Neural cell (in vitro differentiated cells): ENCODE results near the gene IFT80. TPM values are rescaled to one million over a fixed set of nuclear protein-coding genes. Genes with fewer than 3 reads are reported as not detected.

Experiments
- H2AFZ ChIP-seq: fragments of 200-600, 300-800 bp; sonication (generic), shearing (Covaris generic); 2 replicates; pipeline ENCODE4 v1.6.0; 2014; ENCODE audit warnings: low read depth, mild to moderate bottlenecking, antibody characterized with exemption, low read length, moderate library complexity
- H3F3A ChIP-seq: fragments of 200-600 bp; shearing (Covaris generic); 2 replicates; pipeline ENCODE4 v1.6.1; 2016; ENCODE audit warnings: mild to moderate bottlenecking, moderate library complexity, mixed read lengths, antibody characterized with exemption, low read length; ENCODE audit not compliant: insufficient read depth, poor library complexity, severe bottlenecking
- H3K27ac ChIP-seq: fragments of 200-600, 300-800 bp; sonication (generic), shearing (Covaris generic); 2 replicates; pipeline ENCODE4 v1.5.1; 2014; ENCODE audit warnings: mild to moderate bottlenecking, low read length, moderate library complexity
- H3K27me3 ChIP-seq: fragments of 300-800, 200-600 bp; sonication (generic), shearing (Covaris generic); 2 replicates; pipeline ENCODE4 v1.6.0; 2014; ENCODE audit warnings: mild to moderate bottlenecking, low read depth, low read length, moderate library complexity; ENCODE audit not compliant: insufficient read depth
- H3K36me3 ChIP-seq: fragments of 300-800, 200-600 bp; sonication (generic), shearing (Covaris generic); 2 replicates; pipeline ENCODE4 v1.5.1; 2014; ENCODE audit warnings: mild to moderate bottlenecking, antibody characterized with exemption, low read length, moderate library complexity; ENCODE audit not compliant: insufficient read depth
- H3K4me2 ChIP-seq: fragments of 300-800, 200-600 bp; sonication (generic), shearing (Covaris generic); 2 replicates; pipeline ENCODE4 v1.6.0; 2014; ENCODE audit warnings: mild to moderate bottlenecking, low read length
- H3K4me3 ChIP-seq: fragments of 300-800, 200-600 bp; sonication (generic), shearing (Covaris generic); 2 replicates; pipeline ENCODE4 v1.5.1; 2014; ENCODE audit warnings: mild to moderate bottlenecking, low read length, moderate library complexity
- H3K79me2 ChIP-seq: fragments of 200-600 bp; shearing (Covaris generic); replicated peaks from 2 replicates; pipeline ENCODE4 v1.6.0; 2014; ENCODE audit warnings: mild to moderate bottlenecking, low read length, moderate library complexity; ENCODE audit not compliant: insufficient read depth
- H3K9ac ChIP-seq: fragments of 300-800, 200-600 bp; sonication (generic), shearing (Covaris generic); 2 replicates; pipeline ENCODE4 v1.6.1; 2016; ENCODE audit warnings: mild to moderate bottlenecking, low read length, mixed read lengths
- H3K9me2 ChIP-seq: fragments of 200-600 bp; shearing (Covaris generic); 2 replicates; pipeline ENCODE4 v1.6.1; 2016; ENCODE audit warnings: mild to moderate bottlenecking, low read length, mixed read lengths; ENCODE audit not compliant: insufficient read depth
- H3K9me3 ChIP-seq: fragments of 200-600, 300-800 bp; sonication (generic), shearing (Covaris generic); 2 replicates; pipeline ENCODE4 v1.6.1; 2016; ENCODE audit warnings: mild to moderate bottlenecking, mixed run types, low read length, moderate library complexity, mixed read lengths
- H4K20me1 ChIP-seq: fragments of 200-600 bp; shearing (Covaris generic); 2 replicates; pipeline ENCODE4 v1.6.1; 2016; ENCODE audit warnings: mild to moderate bottlenecking, mixed run types; ENCODE audit not compliant: insufficient read depth
- EZH2 ChIP-seq: fragments of 200-600, 300-800 bp; shearing (Covaris generic), sonication (generic); IDR thresholded peaks from 2 replicates; pipeline ENCODE4 v1.6.1; 2014; ENCODE audit warnings: antibody characterized with exemption, low read length, borderline replicate concordance, mild to moderate bottlenecking; ENCODE audit not compliant: insufficient read depth, poor library complexity, severe bottlenecking
- POLR2AphosphoS5 ChIP-seq: IDR thresholded peaks from 2 replicates; pipeline ENCODE4 v1.6.1; 2012
- REST ChIP-seq: IDR thresholded peaks from 2 replicates; pipeline ENCODE4 v1.6.1; 2012; ENCODE audit warnings: borderline replicate concordance
- SMC3 ChIP-seq: fragments of 450-650 bp; conservative IDR thresholded peaks from 2 replicates; pipeline ENCODE4 v1.6.1; 2014; ENCODE audit warnings: antibody characterized with exemption, mild to moderate bottlenecking, moderate library complexity; ENCODE audit not compliant: poor library complexity
- TAF1 ChIP-seq: IDR thresholded peaks from 2 replicates; pipeline ENCODE4 v1.6.1; 2012; ENCODE audit warnings: low read depth
- polyA plus RNA-seq: library from polyadenylated mRNA; depleted of rRNA; stranded (reverse); fragments of >200 nt; gene quantifications from 2 replicates; pipeline ENCODE4 v1.2.3, GENCODE V29; 2014
- TF ChIP-seq, protein P1 (sequence below): fragments of 450-650 bp; IDR thresholded peaks from 2 replicates; pipeline ENCODE4 v1.5.1; 2014; ENCODE audit warnings: antibody characterized with exemption, mild to moderate bottlenecking, moderate library complexity; ENCODE audit not compliant: poor library complexity, severe bottlenecking

Gene IFT80
- polyA plus RNA-seq, 1 donor from 2014 or later = 59.9 TPM

DNA sequence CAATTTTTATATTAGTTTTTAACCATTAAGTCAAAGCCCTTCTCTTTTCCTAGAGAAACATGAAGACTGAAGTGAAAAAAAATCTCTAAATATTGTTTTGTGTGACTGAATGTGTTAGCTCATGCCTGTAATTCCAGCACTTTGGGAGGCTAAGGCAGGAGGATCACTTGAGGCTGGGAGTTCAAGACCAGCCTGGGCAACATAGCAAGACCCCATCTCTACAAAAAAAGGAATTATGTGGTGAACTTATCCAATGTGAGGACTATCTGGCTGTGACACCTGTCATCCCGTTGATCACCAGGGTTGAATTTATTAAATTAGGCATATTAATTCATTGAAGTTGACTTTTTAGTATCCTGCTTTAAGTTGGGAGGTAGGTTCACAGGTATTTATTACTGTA, 13.5 kb upstream of the IFT80 start:
- no peaks in the 10 kb centered on the region for H3K27me3 ChIP-seq
- H3K4me2 ChIP-seq = no peak overlapping the region
- no peaks in the 10 kb centered on the region for H3K9me2 ChIP-seq
- peaks cover 5% of the 10 kb centered on the region for H3F3A ChIP-seq
- H4K20me1 ChIP-seq = no peaks in the 10 kb centered on the region
- H3K4me3 ChIP-seq = no peak overlapping the region
- no peaks in the 10 kb centered on the region for H3K79me2 ChIP-seq
- no peaks in the 10 kb centered on the region for H3K36me3 ChIP-seq
- TF ChIP-seq, protein P1, sequence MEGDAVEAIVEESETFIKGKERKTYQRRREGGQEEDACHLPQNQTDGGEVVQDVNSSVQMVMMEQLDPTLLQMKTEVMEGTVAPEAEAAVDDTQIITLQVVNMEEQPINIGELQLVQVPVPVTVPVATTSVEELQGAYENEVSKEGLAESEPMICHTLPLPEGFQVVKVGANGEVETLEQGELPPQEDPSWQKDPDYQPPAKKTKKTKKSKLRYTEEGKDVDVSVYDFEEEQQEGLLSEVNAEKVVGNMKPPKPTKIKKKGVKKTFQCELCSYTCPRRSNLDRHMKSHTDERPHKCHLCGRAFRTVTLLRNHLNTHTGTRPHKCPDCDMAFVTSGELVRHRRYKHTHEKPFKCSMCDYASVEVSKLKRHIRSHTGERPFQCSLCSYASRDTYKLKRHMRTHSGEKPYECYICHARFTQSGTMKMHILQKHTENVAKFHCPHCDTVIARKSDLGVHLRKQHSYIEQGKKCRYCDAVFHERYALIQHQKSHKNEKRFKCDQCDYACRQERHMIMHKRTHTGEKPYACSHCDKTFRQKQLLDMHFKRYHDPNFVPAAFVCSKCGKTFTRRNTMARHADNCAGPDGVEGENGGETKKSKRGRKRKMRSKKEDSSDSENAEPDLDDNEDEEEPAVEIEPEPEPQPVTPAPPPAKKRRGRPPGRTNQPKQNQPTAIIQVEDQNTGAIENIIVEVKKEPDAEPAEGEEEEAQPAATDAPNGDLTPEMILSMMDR = no peak
- no peak for TF ChIP-seq EZH2
- H3K9me3 ChIP-seq = no peaks in the 10 kb centered on the region
- no peak overlapping the region for H2AFZ ChIP-seq
- no peak overlapping the region for H3K9ac ChIP-seq
- H3K27ac ChIP-seq = no peak overlapping the region

DNA sequence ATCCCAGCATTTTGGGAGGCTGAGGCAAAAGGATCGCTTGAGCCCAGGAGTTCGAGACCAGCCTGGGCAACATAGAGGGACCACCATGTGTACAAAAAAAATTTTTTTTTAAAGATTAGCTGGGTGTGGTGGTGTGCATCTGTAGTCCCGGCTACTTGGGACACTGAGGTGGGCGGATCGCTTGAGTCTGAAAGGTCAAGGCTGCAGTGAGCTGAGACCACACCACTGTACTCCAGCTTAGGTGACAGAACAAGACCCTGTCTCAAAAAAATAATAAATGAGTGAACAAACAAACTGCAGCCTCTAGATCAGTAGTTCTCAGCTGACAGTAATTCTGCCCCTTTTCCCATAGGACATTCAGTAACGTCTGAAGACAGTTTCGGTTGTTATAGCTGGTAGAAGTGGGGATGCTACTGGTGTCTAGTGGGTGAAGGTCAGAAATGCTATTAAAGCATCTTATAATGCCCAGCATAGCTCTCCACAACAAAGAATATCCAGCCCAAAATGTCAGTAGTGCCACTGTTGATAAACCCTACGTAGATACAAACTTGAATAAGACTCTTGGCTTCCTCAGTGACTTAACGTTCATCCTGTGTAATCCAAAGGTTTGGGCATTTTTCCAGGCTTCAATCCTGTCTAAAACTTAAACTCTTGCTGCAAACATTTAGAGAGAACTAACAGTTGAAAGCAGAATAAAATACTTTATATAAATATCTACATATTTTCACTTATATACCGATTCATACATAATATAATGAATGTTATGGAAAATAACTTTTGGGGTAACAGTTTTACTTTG, 11.0 kb upstream of the IFT80 start:
- H3K27ac ChIP-seq = no peak overlapping the region
- TF ChIP-seq SMC3 (no peak), REST (no peak), EZH2 (no peak), TAF1 (no peak), POLR2AphosphoS5 (no peak)
- TF ChIP-seq, protein P1 = no peak
- H3K9me3 ChIP-seq = no peaks in the 10 kb centered on the region
- no peaks in the 10 kb centered on the region for H3K9me2 ChIP-seq
- H3K36me3 ChIP-seq = no peaks in the 10 kb centered on the region
- H3K4me3 ChIP-seq = no peak overlapping the region
- no peak overlapping the region for H2AFZ ChIP-seq
- no peak overlapping the region for H3K9ac ChIP-seq
- H3K27me3 ChIP-seq = no peaks in the 10 kb centered on the region
- no peaks in the 10 kb centered on the region for H4K20me1 ChIP-seq
- peaks cover 22% of the 10 kb centered on the region for H3K79me2 ChIP-seq
- no peak overlapping the region for H3K4me2 ChIP-seq
- peaks cover 5% of the 10 kb centered on the region for H3F3A ChIP-seq
